ENCODE data around the gene FBN1.

Gene FBN1

DNA sequence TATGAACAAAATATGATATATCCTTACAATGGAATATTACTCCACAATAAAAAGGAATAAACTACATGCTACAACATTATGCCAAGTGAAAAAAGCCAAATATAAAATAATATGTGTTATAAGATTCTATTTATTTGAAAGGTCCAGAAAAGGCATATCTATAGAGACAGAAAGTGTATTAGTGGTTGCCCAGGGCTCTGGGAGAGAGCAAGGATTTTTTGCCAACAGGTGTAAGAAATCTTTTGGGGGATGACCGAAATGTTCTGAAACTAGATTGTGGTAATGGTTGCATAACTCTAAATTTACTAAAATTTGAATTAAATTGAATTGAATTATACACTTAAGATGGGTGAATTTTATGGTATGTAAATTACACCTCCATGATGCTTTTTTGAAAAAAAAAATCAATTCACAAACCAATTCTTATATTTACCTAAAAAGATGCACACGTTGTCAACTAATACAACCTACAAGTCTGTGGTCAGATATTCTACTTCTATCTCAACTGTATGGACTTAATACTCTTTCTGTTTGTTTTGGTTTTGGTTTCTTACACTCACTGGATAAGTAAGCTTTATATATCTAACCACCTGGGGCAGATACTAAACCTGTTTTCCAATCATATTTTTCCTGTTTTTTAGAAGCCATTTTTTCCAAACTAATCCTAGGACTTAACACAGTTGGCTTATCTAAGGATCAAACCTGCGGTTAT, 75.8 kb downstream of the FBN1 start:
- H3K9ac ChIP-seq (ENCODE audit: low read length), result no peak overlapping the region
- H3K4me3 ChIP-seq (ENCODE audit: low read length), result no peak overlapping the region
- H3K4me2 ChIP-seq (ENCODE audit: low read length), result no peak overlapping the region
- no peaks in the 10 kb centered on the region for H3K9me3 ChIP-seq (ENCODE audit: insufficient read depth, low read length)
- no peaks in the 10 kb centered on the region for H3K36me3 ChIP-seq (replicated peaks; ENCODE audit: low read depth, low read length)
- no peaks in the 10 kb centered on the region for H3K79me2 ChIP-seq (ENCODE audit: low read length)
- no peak for TF ChIP-seq EZH2phosphoT487 (IDR thresholded peaks at IDR 0.05; ENCODE audit: low read depth)
- TF ChIP-seq, protein P1, sequence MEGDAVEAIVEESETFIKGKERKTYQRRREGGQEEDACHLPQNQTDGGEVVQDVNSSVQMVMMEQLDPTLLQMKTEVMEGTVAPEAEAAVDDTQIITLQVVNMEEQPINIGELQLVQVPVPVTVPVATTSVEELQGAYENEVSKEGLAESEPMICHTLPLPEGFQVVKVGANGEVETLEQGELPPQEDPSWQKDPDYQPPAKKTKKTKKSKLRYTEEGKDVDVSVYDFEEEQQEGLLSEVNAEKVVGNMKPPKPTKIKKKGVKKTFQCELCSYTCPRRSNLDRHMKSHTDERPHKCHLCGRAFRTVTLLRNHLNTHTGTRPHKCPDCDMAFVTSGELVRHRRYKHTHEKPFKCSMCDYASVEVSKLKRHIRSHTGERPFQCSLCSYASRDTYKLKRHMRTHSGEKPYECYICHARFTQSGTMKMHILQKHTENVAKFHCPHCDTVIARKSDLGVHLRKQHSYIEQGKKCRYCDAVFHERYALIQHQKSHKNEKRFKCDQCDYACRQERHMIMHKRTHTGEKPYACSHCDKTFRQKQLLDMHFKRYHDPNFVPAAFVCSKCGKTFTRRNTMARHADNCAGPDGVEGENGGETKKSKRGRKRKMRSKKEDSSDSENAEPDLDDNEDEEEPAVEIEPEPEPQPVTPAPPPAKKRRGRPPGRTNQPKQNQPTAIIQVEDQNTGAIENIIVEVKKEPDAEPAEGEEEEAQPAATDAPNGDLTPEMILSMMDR (IDR thresholded peaks at IDR 0.05; ENCODE audit: low read depth, low read length), result no peak
- H3K27ac ChIP-seq (ENCODE audit: low read length), result no peak overlapping the region
- no peaks in the 10 kb centered on the region for H3K4me1 ChIP-seq (ENCODE audit: low read length)
- H3K27me3 ChIP-seq (ENCODE audit: low read depth, low read length), result no peaks in the 10 kb centered on the region
- H4K20me1 ChIP-seq (ENCODE audit: insufficient read depth, low read length), result no peaks in the 10 kb centered on the region
- H2AFZ ChIP-seq (ENCODE audit: low read depth, low read length), result no peak overlapping the region

DNA sequence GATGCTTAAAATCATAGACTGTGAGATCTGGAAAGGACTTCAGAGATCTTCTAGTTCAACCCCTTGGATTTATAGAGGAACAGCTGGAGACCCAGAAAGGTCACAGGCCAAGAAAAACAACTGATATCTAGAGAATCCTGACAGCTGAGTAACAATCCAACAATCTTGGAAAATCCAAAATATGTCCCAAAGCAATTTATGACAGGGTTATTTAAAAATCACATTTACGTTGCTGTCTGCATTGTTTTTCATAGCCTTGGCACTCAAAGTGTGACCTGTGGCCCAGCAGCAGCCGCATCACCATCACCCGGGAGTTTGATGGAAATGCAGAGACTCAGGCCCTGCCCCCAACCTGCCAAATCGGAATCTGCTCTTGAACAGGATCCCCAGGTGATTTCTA, 78.8 kb downstream of the FBN1 start:
- TF ChIP-seq EZH2phosphoT487 (IDR thresholded peaks at IDR 0.05; ENCODE audit: low read depth), result no peak
- TF ChIP-seq, protein P1 (IDR thresholded peaks at IDR 0.05; ENCODE audit: low read depth, low read length), result no peak
- H4K20me1 ChIP-seq (ENCODE audit: insufficient read depth, low read length), result no peaks in the 10 kb centered on the region
- no peaks in the 10 kb centered on the region for H3K9me3 ChIP-seq (ENCODE audit: insufficient read depth, low read length)
- no peak overlapping the region for H3K27ac ChIP-seq (ENCODE audit: low read length)
- no peak overlapping the region for H3K4me2 ChIP-seq (ENCODE audit: low read length)
- no peak overlapping the region for H3K9ac ChIP-seq (ENCODE audit: low read length)
- no peaks in the 10 kb centered on the region for H3K27me3 ChIP-seq (ENCODE audit: low read depth, low read length)
- no peaks in the 10 kb centered on the region for H3K36me3 ChIP-seq (replicated peaks; ENCODE audit: low read depth, low read length)
- H2AFZ ChIP-seq (ENCODE audit: low read depth, low read length), result no peak overlapping the region
- H3K4me3 ChIP-seq (ENCODE audit: low read length), result no peak overlapping the region
- no peaks in the 10 kb centered on the region for H3K4me1 ChIP-seq (ENCODE audit: low read length)
- no peaks in the 10 kb centered on the region for H3K79me2 ChIP-seq (ENCODE audit: low read length)

DNA sequence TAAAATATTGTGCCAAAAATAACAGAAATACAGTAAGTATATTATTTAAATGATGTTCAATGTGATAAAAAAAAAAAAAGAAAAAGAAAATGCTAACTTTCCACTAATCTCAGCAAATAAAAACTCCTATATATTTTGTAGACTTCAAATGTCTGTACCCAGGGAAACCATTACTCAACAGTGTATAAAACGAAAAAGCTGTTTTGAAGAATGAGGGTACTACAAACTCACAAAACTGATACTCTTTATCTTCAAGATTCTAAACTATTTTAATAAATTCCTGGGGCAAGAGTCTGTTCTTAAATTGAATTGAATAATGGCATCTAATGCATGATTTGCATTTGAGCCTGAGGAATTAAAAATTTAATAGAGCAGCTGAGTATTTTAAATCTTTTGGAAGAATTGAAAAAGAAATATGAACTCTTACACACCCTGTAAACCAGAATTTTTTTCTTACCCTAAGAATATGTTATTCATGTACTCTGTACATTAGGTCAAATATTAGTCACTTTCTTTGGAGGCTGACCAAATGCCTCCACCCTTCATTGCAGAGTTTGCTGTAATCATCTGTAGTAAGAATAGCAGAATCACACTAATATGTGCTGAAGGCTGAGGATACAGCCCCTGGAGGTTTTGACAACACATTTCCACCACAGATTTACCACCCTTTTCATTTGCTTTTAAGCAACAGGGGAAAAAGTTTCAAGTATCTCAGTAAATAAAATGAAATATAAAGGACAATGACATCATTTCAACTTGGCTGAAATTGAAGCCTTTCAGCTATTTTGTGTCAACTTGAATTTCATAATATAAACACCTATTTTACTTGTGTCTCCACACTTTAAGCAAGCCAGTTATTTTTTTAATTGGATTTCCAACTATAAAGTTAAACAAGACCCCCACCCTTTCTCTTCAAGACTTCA, 79.7 kb downstream of the FBN1 start:
- Histone ChIP-seq H3K4me1 (ENCODE audit: low read length) (no peaks in the 10 kb centered on the region), H3K79me2 (ENCODE audit: low read length) (no peaks in the 10 kb centered on the region), H3K9me3 (ENCODE audit: insufficient read depth, low read length) (no peaks in the 10 kb centered on the region), H3K27me3 (ENCODE audit: low read depth, low read length) (no peaks in the 10 kb centered on the region), H4K20me1 (ENCODE audit: insufficient read depth, low read length) (no peaks in the 10 kb centered on the region), H2AFZ (ENCODE audit: low read depth, low read length) (no peak overlapping the region), H3K36me3 (replicated peaks; ENCODE audit: low read depth, low read length) (no peaks in the 10 kb centered on the region), H3K4me3 (ENCODE audit: low read length) (no peak overlapping the region), H3K27ac (ENCODE audit: low read length) (no peak overlapping the region), H3K4me2 (ENCODE audit: low read length) (no peak overlapping the region), H3K9ac (ENCODE audit: low read length) (no peak overlapping the region)
- TF ChIP-seq, protein P1 (IDR thresholded peaks at IDR 0.05; ENCODE audit: low read depth, low read length), result no peak
- TF ChIP-seq EZH2phosphoT487 (IDR thresholded peaks at IDR 0.05; ENCODE audit: low read depth), result no peak

DNA sequence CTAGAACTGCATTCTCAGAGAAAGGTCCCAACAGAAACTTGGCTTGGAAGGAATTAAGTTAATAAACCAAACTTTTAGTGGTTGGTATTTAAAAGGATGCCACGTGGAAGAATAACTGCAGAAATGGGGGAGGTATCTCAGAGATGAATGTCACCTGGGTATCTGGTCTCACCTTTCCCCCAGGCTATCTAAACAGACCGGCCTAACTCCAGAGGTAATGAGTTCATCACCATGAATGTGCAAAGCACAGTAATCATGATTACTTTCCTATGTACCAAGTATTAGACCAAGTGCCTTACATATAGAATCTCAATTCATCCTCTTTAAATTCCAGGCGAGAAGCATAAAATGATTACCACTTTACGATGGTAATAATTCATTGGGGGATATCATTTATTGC, 80.8 kb downstream of the FBN1 start:
- TF ChIP-seq, protein P1 (IDR thresholded peaks at IDR 0.05; ENCODE audit: low read depth, low read length), result no peak
- TF ChIP-seq EZH2phosphoT487 (IDR thresholded peaks at IDR 0.05; ENCODE audit: low read depth), result no peak
- no peaks in the 10 kb centered on the region for H4K20me1 ChIP-seq (ENCODE audit: insufficient read depth, low read length)
- no peaks in the 10 kb centered on the region for H3K4me1 ChIP-seq (ENCODE audit: low read length)
- H3K4me3 ChIP-seq (ENCODE audit: low read length), result no peak overlapping the region
- H3K79me2 ChIP-seq (ENCODE audit: low read length), result no peaks in the 10 kb centered on the region
- H3K9me3 ChIP-seq (ENCODE audit: insufficient read depth, low read length), result no peaks in the 10 kb centered on the region
- H3K4me2 ChIP-seq (ENCODE audit: low read length), result no peak overlapping the region
- H3K36me3 ChIP-seq (replicated peaks; ENCODE audit: low read depth, low read length), result no peaks in the 10 kb centered on the region
- no peaks in the 10 kb centered on the region for H3K27me3 ChIP-seq (ENCODE audit: low read depth, low read length)
- no peak overlapping the region for H3K9ac ChIP-seq (ENCODE audit: low read length)
- no peak overlapping the region for H2AFZ ChIP-seq (ENCODE audit: low read depth, low read length)
- no peak overlapping the region for H3K27ac ChIP-seq (ENCODE audit: low read length)
